Erythroblast (primary cell): ENCODE results near the gene PTMS.

Experiments
- DNase-seq, 2 experiments: peaks; one replicate each; lab custom pipeline; 2025; lab: John Stamatoyannopoulos, UW
- GATA1 ChIP-seq: IDR thresholded peaks from 2 replicates; pipeline ENCODE4 v1.6.1; 2011; ENCODE audit warnings: low read depth, mild to moderate bottlenecking, control low read depth, low read length, moderate library complexity
- POLR2A ChIP-seq: IDR thresholded peaks from 2 replicates; pipeline ENCODE4 v1.6.1; 2011; ENCODE audit warnings: mild to moderate bottlenecking, low read length

The PTMS gene

GRCh38 chr12:6758506-6759095, 7.6 kb upstream of the PTMS start:
- TF ChIP-seq POLR2A, result no peak
- no peak for TF ChIP-seq GATA1
- DNase-seq, result no peak

DNA sequence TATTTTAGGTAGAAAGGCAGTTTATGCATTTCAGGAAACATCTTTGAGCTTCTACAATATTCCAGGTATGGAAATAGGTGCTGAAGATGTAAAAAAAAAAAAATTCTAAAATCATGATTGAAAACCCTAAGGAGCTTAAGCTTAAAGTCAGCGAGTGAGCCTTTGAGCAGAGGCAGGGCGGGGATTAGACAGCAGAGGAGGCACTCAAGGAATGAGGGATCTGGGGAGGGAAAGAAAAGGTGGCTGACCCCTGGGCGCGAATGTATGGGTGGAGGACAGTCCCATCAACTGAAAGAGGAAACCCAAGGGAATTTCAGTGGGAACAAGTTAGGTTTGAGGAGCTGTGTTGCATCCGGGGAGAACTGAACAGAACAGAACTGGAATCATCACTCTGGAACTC, 6.4 kb upstream of the PTMS start:
- TF ChIP-seq GATA1 (no peak), POLR2A (no peak)
- no peak for DNase-seq

DNA sequence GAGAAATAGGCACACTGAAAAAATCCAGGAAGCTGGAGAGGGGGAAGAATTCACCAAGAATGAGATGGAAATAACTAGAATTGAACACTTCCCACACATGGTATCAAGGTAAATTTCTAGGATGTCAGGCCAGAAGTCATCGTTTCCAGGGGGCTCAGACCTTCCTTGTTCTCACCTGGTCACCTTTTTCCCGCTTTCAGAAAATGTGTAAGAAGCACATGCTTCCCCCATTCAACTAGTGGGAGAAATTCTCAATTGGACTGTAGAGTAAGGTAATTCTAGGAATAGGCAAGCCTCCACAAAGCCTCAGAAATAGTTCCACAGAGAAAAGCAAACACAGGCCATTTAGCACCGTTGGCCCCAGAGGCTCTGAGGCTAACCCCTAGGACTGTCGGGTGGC, 2.8 kb upstream of the PTMS start:
- TF ChIP-seq POLR2A (no peak), GATA1 (no peak)
- DNase-seq, result no peak

- DNase-seq, result peak; percentile 70 to 75
- no peak for TF ChIP-seq GATA1
- no peak for TF ChIP-seq POLR2A
Observed at GRCh38 chr12:6764011-6764828, 1.9 kb upstream of the PTMS start.

DNA sequence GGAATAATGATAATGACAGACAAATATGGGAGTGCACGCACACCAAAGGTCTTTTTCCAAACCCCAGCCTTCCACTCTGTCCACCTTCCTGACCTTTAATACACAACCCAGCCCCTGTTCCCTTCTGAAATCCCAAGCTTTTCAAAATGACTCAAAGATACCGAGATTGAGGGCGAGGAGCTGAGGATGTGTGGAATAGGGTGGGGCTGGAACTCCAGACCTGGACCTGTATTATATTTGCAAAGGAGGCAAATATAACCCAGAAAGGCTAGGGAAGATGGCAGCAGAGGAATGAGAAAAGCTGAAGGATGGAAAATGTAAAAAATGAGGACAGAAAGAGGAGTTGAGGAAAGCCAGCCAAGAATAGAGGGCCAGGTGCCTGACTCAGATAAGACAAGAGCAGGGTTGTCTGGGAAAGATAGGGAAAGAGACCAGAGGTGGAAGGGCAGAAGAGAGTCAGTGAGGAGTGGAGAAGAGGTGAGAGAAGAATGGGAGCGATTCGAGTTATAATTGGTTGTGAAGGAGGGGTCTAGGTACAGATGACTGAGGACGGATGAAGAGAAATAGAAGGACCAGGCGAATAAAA, 1.0 kb upstream of the PTMS start:
- peak; percentile 75 to 77 for DNase-seq
- TF ChIP-seq POLR2A (peak; percentile 39), GATA1 (peak; percentile 33)

- TF ChIP-seq POLR2A (no peak), GATA1 (no peak)
- peak; percentile 71 to 86 for DNase-seq
Observed at GRCh38 chr12:6766651-6767349, 637 bp downstream of the PTMS start.

DNA sequence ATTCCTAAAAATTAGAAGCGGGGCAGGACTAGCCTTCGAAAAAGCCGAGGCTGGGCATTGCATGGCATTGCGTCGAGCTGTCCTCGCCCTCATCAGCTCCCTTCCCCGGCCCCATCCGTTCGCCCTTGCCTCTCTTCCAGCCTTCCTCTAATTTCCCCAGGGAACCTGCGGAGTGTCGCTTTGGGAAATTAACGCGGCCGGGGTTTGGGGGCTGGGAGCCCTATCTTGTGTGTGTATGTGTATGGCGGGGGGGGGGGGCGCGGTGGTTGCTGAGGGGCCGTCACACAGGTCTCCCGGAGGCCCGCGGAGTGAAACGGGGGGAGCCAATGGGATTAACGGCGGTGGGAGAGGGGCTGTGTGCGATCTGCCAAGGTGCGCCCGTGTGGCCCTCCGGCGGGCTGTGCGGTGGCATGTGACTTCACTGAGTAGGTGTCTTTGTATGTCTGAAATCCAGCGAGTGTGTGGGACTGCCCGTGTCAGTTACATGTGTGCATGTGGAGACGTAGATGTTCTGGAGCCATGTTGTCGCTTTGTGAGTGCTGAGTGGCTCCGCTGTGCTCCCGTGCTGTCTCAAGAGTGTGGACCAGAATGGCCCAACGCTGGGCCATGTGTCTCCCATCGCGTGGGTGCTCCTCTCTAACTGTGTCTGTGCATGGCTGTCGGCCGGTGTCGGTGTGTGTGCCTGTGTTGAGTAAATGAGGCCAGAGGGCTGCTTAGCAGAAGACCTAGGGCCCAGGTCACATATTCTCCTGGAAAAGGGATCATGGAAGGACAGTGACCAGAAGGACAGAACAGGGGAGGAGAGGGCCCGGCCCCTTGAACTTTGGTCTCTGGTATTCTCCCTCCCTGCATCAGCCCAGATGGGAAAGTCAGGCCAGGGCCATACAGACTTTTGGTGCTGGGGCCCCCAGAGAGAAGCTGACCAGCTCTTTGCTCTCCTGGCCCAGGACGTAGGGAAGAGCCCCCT, 1.5 kb downstream of the PTMS start:
- TF ChIP-seq GATA1, result no peak
- TF ChIP-seq POLR2A, result no peak
- peak in 1 of 2 experiments; percentile 83 for DNase-seq

GRCh38 chr12:6768437-6768914, 2.3 kb downstream of the PTMS start:
- TF ChIP-seq GATA1 (no peak), POLR2A (no peak)
- DNase-seq, result no peak

- no peak for TF ChIP-seq GATA1
- TF ChIP-seq POLR2A, result no peak
Observed at GRCh38 chr12:6768990-6769389, 2.8 kb downstream of the PTMS start.

DNA sequence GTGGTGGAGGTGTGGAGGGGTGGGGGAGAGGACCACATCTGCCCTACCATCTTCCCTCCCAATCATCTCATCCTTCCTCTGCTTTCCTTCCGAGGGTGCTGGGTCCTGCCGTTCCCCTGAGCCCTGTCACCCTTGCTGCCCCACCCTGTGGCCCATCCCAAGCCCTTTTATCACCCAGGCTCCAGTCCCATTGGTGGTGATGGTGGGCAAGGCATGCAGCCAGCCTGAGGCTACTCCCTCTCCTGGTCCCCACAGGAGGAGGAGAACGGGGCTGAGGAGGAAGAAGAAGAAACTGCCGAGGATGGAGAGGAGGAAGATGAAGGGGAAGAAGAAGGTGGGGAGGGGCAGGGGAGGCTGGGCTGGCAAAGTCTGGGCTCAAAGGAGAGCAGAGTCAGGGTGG, 3.5 kb downstream of the PTMS start:
- TF ChIP-seq POLR2A (no peak), GATA1 (no peak)
- peak in 1 of 2 experiments; percentile 46 for DNase-seq

More at GRCh38 chr12:6768990-6769389, 2.8 kb downstream of the PTMS start:
- peak; percentile 32 to 48 for DNase-seq

DNA sequence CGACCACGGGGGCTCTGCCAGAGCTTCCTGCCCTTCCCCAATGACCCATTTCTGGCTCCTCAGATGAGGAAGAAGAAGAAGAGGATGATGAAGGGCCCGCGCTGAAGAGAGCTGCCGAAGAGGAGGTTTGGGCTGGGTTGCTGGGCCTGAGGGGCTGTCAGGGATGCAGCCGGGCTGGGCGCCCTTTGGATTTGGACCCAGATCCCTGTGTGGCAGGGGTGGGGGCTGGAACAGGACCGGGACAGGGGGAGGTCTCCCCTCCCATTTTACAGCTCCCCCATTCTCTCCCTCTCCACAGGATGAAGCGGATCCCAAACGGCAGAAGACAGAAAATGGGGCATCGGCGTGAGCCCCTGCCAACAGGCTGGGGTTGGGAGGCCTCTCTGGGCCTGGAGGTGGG, 3.9 kb downstream of the PTMS start:
- DNase-seq, result no peak
- TF ChIP-seq GATA1 (no peak), POLR2A (no peak)

GRCh38 chr12:6770600-6770999, 4.4 kb downstream of the PTMS start:
- TF ChIP-seq POLR2A, result no peak
- no peak for TF ChIP-seq GATA1
- no peak for DNase-seq

DNA sequence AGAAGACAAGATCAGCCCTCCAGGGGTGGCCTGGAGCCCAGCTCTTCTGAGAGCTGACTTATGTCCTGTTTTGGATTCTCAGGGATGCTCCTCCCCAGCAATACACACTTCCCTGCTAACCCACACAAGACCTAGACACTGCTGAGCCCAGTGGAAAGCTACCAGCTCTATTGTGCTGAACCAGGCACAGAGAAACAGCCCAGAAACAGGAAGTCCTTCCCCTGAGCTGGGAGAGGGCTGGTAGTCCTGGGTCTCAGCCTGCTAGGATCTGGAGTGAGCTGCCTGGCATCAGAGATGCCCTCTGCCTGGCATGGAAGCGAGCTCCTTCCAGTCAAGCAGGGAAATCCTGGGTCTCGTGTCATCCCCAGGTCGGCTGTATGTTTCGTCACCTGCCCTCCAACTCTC, 4.9 kb downstream of the PTMS start:
- no peak for TF ChIP-seq POLR2A
- no peak for TF ChIP-seq GATA1
- no peak for DNase-seq
